Endothelial cell (in vitro differentiated cells): ENCODE data around the gene TICAM1. TPM values are rescaled to one million over a fixed set of nuclear protein-coding genes. Genes with fewer than 3 reads are reported as not detected.
"Not testable (repeated sequence)": the region's sequence is repeated elsewhere in the genome, so short reads cannot be mapped to it uniquely, and the experiment has no call there.

Source experiments
- DNase-seq: peaks from one replicate; pipeline ENCODE4 v3.0.0; 2021; ENCODE audit warnings: low spot score
- H3K27ac Mint-ChIP-seq: one replicate; pipeline ENCODE4 v1.8.0; 2021; ENCODE audit warnings: mixed read lengths, inconsistent platforms; ENCODE audit not compliant: unreplicated experiment
- H3K27me3 Mint-ChIP-seq: one replicate; pipeline ENCODE4 v1.8.0; 2021; ENCODE audit warnings: mild to moderate bottlenecking, moderate library complexity, mixed read lengths, inconsistent platforms; ENCODE audit not compliant: unreplicated experiment
- H3K36me3 Mint-ChIP-seq: one replicate; pipeline ENCODE4 v1.8.0; 2021; ENCODE audit warnings: mild to moderate bottlenecking, low read depth, mixed read lengths, inconsistent platforms; ENCODE audit not compliant: unreplicated experiment
- H3K4me1 Mint-ChIP-seq: one replicate; pipeline ENCODE4 v1.8.0; 2021; ENCODE audit warnings: mild to moderate bottlenecking, mixed read lengths, inconsistent platforms; ENCODE audit not compliant: unreplicated experiment
- H3K4me3 Mint-ChIP-seq: one replicate; pipeline ENCODE4 v1.8.0; 2021; ENCODE audit warnings: mild to moderate bottlenecking, mixed read lengths, inconsistent platforms; ENCODE audit not compliant: unreplicated experiment
- H3K9me3 Mint-ChIP-seq: one replicate; pipeline ENCODE4 v1.8.0; 2021; ENCODE audit warnings: mixed read lengths, inconsistent platforms; ENCODE audit not compliant: unreplicated experiment
- CTCF ChIP-seq: fragments of 200-600 bp; sonication (generic); IDR thresholded peaks from one replicate; pipeline ENCODE4 v1.5.0; 2021; ENCODE audit warnings: antibody characterized with exemption; ENCODE audit not compliant: unreplicated experiment
- total RNA-seq: library from RNA; stranded (reverse); fragmentation: NEBNext Ultra II Directional; extraction: Animal tissue kit (Norgen Biotek cat#: 25700); gene quantifications from one replicate; pipeline ENCODE4 v1.2.1, GENCODE V29; 2021; ENCODE audit not compliant: unreplicated experiment

TICAM1 gene
- total RNA-seq, 1 donor from 2014 or later = 3.5 TPM

GRCh38 chr19:4814625-4815425, 16.7 kb downstream of the TICAM1 start:
- H3K36me3 Mint-ChIP-seq = peaks cover 3% of the 10 kb centered on the region
- H3K27me3 Mint-ChIP-seq = peaks cover 1% of the 10 kb centered on the region
- peak overlapping the region; percentile 6 for H3K4me3 Mint-ChIP-seq
- DNase-seq = no peak
- no peak for TF ChIP-seq CTCF
- no peak overlapping the region for H3K27ac Mint-ChIP-seq
- peaks cover 5% of the 10 kb centered on the region for H3K4me1 Mint-ChIP-seq
- no peaks in the 10 kb centered on the region for H3K9me3 Mint-ChIP-seq

GRCh38 chr19:4811328-4812131, 20.0 kb downstream of the TICAM1 start:
- H3K4me1 Mint-ChIP-seq = peaks cover 9% of the 10 kb centered on the region
- H3K27me3 Mint-ChIP-seq = peaks cover 4% of the 10 kb centered on the region
- H3K4me3 Mint-ChIP-seq = no peak overlapping the region
- no peaks in the 10 kb centered on the region for H3K9me3 Mint-ChIP-seq
- TF ChIP-seq CTCF = peak; percentile 87
- DNase-seq = peak; percentile 94
- no peak overlapping the region for H3K27ac Mint-ChIP-seq
- H3K36me3 Mint-ChIP-seq = peaks cover 3% of the 10 kb centered on the region

- Mint-ChIP-seq H3K9me3 (no peaks in the 10 kb centered on the region), H3K27ac (no peak overlapping the region), H3K36me3 (peaks cover 3% of the 10 kb centered on the region), H3K27me3 (peaks cover 2% of the 10 kb centered on the region), H3K4me1 (peaks cover 12% of the 10 kb centered on the region), H3K4me3 (no peak overlapping the region)
- no peak for DNase-seq
- no peak for TF ChIP-seq CTCF
These were observed 24.3 kb downstream of the TICAM1 start for GRCh38 chr19:4807188-4807587.

GRCh38 chr19:4806384-4806783, 25.1 kb downstream of the TICAM1 start:
- H3K9me3 Mint-ChIP-seq = no peaks in the 10 kb centered on the region
- H3K27me3 Mint-ChIP-seq = peaks cover 2% of the 10 kb centered on the region
- no peak overlapping the region for H3K27ac Mint-ChIP-seq
- H3K36me3 Mint-ChIP-seq = peaks cover 3% of the 10 kb centered on the region
- H3K4me1 Mint-ChIP-seq = peaks cover 12% of the 10 kb centered on the region
- no peak overlapping the region for H3K4me3 Mint-ChIP-seq
- TF ChIP-seq CTCF = no peak
- no peak for DNase-seq

- H3K27ac Mint-ChIP-seq, H3K27me3 Mint-ChIP-seq, H3K36me3 Mint-ChIP-seq, H3K9me3 Mint-ChIP-seq, H3K4me1 Mint-ChIP-seq, DNase-seq, H3K4me3 Mint-ChIP-seq: not testable (repeated sequence)
These were observed 26.4 kb downstream of the TICAM1 start for GRCh38 chr19:4805140-4805539.
